Thyroid gland (tissue), 4 donors: ENCODE data around the gene CNTN1.

Experiments
- POLR2A ChIP-seq, 2 donors: fragments of 450-650 bp; IDR thresholded peaks; one replicate each; pipeline ENCODE4 v1.6.1; 2017; ENCODE audit warnings: antibody characterized with exemption in 2 of 2, mild to moderate bottlenecking in 2 of 2, moderate library complexity in 1 of 2
- TF ChIP-seq, protein P1 (sequence below), 6 experiments: fragments of 200-600 bp in 3 of 6; fragments of 450-650 bp in 3 of 6; sonication (generic) in 3 of 6; IDR thresholded peaks; one replicate each; pipeline ENCODE4 v1.5.1; 2016 to 2019; ENCODE audit warnings: antibody characterized with exemption in 6 of 6, mild to moderate bottlenecking in 2 of 6, inconsistent platforms in 1 of 6, moderate library complexity in 1 of 6

DNA sequence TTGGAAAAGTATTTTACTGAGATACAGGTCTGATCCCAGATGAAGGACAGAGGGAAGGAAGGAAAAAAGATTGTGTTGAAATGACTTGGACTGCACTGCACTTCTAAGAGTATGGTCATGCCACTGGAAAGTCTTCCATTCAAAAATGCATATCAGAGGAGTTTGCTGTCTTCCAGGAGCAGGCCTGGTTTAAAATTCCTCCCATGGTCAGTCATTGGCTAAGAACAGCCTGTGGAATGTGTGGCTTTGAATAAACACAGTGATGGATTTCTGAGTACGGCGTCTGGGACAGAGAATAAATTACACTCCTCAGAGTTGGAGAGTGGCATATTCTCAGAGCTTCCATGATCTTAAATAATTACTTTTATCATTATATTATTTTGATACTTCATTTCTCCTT lies 250.1 kb downstream of the CNTN1 start:
- TF ChIP-seq, protein P1, sequence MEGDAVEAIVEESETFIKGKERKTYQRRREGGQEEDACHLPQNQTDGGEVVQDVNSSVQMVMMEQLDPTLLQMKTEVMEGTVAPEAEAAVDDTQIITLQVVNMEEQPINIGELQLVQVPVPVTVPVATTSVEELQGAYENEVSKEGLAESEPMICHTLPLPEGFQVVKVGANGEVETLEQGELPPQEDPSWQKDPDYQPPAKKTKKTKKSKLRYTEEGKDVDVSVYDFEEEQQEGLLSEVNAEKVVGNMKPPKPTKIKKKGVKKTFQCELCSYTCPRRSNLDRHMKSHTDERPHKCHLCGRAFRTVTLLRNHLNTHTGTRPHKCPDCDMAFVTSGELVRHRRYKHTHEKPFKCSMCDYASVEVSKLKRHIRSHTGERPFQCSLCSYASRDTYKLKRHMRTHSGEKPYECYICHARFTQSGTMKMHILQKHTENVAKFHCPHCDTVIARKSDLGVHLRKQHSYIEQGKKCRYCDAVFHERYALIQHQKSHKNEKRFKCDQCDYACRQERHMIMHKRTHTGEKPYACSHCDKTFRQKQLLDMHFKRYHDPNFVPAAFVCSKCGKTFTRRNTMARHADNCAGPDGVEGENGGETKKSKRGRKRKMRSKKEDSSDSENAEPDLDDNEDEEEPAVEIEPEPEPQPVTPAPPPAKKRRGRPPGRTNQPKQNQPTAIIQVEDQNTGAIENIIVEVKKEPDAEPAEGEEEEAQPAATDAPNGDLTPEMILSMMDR (IDR thresholded peaks at IDR 0.05), result no peak
- TF ChIP-seq POLR2A (IDR thresholded peaks at IDR 0.05), result no peak
